G401.6 (cell line): ENCODE results near the gene ASMT.
"Not testable (repeated sequence)": the region's sequence is repeated elsewhere in the genome, so short reads cannot be mapped to it uniquely, and the experiment has no call there.

Experiments
- FAIRE-seq: peaks from 2 replicates; lab custom pipeline; 2012; peaks lifted over from hg19 to GRCh38; lab: Jason Lieb, UNC

The ASMT gene

DNA sequence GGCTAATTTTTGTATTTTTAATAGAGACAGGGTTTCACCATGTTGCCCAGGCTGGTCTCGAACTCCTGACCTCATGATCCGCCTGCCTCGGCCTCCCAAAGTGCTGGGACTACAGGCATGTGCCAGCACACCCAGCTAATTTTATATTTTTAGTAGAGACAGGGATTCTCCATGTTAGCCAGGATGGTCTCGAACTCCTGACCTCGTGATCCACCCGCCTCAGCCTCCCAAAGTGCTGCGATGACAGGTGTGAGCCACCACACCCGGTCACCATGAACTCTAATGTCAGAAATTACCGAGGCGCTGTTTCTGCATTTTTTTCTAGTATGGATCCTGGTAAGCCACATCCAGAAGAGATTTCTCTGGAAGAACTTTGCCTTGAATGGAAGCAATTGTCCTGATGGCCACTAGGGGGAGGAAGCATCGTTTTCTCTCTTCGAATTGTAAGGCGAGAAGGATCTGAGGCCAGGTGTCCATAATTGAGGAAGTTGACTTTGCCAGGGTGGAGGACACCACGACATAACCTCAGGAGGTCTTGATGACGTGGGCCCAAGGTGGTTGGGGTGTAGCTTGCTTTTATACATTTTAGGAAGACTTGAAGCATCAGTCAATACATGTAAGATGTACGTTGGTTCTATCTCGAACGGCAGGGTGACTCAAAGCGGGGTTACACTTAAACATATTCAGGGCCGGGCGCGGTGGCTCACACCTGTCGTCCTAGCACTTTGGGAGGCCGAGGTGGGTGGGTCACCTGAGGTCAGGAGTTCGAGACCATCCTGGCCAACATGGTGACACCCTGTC lies 37.4 kb downstream of the ASMT start:
- FAIRE-seq = peak; percentile 69

DNA sequence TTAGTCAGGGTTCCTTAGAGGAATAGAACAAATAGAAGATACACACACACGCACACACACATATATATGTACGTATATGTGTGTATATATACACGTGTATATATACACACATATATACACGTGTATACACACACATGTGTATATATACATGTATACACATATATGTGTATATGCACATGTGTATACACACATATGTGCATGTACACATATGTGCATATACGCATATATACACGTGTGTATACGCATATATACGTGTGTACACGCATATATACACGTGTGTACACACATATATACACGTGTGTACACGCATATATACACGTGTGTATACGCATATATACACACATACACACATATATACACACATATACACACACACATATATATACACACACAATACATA lies 41.5 kb downstream of the ASMT start:
- FAIRE-seq = no peak

DNA sequence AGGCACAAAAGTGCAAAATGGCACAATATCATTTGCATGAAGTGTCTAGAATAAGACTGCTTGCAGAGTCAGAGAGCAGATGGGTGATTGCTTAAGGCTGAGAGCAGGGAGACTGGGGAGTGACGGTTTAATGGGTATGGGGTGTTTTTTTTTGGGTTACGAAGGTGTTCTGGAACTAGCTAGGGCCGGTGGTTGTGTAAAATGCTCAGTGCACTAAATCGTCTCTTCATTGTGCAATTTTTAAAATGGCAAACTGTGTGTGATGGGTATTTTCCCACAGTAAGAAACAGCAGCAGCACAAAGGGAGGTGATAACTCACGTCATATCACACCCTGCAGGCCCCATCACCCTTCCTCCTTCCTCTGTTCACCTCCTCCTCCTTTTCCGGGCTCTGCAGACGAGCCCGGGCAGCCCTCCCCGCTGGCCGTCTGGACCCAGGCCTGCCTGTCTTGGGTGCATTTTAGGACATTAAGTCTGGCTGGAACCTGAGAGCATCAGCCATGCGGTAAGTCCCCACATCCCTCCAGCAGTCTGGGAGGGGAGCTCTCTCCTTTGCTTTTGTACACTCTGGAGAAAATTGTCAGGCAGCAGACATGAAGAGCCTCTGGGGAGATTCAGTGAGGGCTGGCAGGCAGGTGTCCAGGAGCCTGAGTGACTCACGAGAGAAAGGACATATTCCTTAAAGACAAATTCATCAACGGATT lies 42.7 kb downstream of the ASMT start:
- FAIRE-seq = no peak

DNA sequence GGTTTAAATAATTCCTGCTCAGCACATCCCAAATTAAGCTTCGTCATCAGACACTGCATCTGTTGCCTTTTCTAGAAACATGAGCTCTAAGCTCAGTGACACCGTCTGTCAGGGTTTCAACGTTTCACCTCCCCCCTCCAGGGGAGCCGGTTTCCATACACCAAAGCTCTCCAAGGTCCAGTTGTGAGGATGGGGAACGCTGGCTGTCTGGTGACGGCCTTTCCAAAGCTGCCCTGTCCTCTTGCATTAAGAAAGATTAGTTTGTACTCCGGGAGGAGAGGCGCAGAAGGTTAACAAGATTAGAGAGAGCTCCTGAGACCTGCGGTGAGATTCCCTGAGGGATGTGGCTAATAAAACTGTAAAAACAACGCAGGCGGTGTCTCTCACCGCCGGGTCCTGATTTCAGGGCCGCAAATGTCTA lies 43.2 kb downstream of the ASMT start:
- FAIRE-seq = no peak

DNA sequence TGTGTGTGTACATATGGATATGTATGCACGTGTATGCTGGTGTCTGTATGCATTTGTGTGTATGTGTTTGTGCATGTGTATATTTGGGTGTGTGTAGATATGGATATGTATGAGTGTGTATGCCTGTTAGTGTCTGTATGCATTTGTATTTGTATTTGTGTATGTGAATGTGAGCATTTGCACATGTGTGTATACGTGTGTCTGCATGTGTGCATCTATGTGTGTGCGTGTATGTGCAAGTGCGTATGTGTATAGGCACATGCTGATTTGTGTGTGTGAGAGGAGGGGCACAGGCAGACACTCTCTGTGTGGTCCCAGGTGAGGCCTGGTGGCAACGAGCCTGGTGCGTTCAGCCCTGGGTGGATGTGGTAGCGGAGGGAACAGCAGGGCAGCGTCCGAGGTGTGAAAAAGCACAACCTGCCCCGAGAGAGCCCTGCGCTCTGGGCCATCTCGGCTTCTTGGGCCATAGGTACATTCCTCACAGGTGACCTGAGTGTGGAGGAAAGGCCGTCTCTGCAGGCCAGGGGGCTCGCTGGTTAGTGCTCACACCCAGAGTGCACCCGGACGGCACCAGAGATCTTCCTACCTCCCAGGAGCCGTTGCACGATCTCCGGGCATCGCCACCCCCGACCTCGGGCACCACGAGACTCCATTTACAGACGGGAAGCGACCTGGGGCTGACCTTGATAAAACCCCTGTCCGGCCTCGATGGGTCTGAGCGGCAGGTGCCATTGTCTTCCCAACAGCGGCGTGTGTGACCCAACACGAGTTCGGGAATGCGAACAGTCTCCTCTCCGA lies 45.0 kb downstream of the ASMT start:
- no peak for FAIRE-seq

DNA sequence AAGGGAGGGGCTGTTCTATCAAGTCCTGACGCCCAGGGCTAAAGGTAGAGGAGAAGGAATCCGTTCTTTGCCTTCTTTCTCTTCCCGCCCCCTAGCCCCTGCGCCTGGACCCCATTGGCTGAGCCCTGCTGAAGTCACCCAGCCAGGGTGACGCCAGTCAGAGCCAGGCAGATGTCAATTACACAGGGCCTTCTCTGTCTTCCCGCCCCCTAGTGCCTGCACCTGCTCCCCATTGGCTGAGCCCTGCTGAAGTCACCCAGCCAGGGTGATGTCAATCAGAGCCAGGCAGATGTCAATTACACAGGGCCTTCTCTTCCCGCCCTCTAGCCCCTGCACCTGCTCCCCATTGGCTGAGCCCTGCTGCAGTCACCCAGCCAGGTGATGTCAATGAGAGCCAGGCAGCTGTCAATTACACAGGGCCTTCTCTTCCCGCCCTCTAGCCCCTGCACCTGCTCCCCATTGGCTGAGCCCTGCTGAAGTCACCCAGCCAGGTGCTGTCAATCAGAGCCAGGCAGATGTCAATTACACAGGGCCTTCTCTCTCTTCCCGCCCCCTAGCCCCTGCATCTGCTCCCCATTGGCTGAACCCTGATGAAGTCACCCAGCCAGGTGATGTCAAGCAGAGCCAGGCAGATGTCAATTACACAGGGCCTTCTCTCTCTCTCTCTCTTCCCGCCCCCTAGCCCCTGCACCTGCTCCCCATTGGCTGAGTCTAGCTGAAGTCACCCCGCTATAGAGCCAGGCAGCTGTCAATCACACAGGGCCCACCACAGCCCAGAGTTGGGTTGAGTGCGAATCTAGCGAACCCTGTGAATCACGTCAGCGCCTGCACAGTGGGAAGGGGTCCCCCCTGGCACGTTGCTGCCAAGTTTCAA lies 46.4 kb downstream of the ASMT start:
- FAIRE-seq = no peak

DNA sequence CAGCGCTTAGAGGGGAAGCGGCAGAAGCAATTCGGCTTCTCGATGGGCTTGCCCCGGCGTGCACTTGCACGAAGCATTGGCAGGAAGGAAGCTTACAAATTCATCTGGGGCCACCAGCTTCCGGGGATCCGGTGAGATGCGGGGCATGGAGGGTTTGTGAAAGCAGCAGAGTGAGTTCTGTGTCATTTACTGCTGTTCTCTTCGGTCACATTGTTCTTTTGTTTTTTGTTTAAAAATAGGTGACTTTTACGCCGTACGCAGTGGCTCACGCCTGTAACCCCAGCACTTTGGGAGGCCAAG lies 47.0 kb downstream of the ASMT start:
- FAIRE-seq = no peak

DNA sequence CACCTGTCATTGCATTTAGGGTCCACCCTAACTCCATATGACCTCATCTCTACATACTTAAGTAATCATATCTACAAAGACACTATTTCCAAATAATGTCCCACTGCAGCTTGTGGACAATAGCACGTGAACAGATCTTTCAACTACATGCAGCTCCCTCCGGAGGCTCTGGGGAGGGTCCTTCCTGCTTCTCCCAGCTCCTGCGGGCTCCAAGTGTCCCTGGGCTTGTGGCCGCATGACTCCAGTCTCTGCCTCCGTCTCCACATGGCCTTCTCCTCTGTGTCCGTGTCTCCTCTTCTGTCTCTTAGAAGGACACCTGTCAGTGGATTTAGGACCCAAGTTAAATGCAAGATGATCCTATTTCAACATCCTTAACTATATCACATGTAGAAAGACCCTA lies 52.7 kb downstream of the ASMT start:
- no peak for FAIRE-seq

DNA sequence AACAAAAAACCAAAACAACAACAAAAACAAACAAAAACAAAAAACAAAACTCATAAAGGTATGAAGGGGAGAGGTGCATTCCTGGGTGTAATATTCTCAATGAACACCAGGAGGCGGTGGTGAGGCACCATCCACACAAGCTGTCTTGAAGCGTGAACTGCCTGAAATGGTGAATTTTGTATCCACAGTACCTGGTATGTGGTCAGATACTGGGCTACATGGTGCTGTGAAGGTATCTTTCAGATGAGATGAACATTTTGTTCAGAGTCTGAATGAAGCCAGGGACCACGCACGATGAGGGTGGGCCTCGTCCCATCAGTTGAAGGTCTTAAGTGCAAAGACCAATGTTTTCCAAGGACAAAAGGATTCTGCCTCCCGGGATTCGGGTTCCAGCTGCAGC lies 58.5 kb downstream of the ASMT start:
- FAIRE-seq = peak; percentile 54

DNA sequence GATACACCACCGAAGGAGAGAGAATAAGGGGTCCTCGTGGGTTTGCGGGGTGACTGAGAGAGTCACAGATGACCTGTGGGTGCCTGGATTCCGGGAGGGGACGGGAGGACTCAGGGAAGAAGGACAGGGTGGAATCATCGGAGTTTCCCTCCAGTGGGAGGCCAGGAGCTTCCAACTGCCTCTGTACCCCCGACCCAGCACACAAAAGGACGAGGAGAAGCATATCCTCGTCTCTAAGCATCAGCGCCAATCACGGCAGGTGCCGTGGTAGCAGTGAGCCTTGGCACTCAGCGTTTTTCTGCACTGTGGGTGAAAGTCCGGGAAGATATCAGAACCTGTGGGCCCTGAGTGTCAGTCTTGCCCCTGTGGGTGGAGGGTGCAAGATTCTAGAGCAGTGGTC lies 62.0 kb downstream of the ASMT start:
- no peak for FAIRE-seq

DNA sequence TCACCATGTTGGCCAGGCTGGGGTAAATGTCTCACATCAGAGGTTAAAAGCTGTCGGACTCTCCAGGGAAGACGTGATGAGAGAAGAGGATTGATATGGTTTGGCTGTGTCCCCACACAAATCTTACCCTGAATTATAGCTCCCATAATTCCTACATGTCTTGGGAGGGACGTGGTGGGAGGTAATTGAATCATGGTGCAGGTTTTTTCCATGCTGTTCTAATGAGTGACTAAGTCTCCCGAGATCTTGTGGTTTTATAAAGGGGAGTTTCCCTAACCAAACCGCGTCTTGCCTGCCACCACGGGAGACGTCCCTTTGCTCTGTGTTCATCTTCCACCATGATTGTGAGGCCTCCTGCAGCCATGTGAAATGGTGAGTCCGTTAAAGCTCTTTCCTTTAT lies 64.4 kb downstream of the ASMT start:
- no peak for FAIRE-seq

DNA sequence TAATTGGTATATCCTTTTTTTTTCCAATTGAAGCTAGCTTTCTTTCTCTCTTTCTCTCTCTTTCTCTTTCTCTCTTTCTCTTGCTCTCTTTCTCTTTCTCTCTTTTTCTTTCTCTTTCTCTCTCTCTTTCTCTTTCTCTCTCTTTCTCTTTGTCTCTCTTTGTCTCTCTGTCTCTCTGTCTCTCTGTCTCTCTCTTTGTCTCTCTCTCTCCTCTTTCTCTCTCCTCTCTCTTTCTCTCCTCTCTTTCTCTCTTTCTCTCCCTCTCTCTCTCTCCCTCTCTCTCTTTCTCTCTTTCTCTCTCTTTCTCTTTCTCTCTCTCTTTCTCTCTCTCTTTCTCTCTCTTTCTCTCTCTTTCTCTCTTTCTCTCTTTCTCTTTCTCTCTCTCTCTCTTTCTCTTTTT lies 66.6 kb downstream of the ASMT start:
- no peak for FAIRE-seq

DNA sequence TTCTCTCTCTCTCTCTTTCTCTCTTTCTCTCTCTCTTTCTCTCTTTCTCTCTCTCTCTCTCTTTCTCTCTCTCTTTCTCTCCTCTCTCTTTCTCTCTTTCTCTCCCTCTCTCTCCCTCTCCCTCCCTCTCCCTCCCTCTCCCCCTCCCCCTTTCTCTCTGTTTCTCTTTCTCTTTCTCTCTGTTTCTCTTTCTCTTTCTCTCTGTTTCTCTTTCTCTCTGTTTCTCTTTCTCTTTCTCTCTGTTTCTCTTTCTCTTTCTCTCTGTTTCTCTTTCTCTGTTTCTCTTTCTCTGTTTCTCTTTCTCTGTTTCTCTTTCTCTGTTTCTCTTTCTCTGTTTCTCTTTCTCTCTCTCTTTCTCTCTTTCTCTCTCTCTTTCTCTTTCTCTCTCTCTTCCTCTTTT lies 67.0 kb downstream of the ASMT start:
- not testable (repeated sequence) for FAIRE-seq

DNA sequence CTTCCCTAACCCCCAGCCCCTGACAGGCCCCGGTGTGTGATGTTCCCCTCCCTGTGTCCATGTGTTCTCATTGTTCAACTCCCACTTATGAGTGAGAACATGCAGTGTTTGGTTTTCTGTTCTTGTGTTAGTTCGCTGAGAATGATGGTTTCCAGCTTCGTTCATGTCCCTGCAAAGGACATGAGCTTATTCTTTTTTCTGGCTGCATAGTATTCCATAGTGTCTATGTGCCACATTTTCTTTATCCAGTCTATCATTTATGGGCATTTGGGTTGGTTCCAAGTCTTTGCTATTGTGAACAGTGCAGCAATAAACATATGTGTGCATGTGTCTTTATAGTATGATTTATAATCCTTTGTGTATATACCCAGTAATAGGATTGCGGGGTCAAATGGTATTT lies 67.6 kb downstream of the ASMT start:
- not testable (repeated sequence) for FAIRE-seq

DNA sequence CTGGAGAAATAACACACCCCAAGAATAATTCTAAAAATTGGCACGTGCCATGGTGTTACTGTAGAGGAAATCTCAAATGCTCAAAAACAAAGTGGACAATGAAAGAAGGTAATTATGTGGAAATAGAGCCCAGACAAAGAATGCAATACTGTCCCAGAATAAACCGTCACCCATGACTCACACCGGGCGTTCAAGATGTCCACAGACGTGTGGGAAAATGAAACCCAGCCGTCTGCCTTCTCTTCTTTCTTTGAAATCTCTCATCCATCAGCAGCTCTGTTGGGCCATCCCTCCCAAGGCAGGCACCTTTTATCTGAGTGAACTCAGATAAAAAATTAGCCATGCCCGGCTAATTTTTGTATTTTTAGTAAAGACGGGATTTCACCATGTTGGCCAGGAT lies 70.0 kb downstream of the ASMT start:
- not testable (repeated sequence) for FAIRE-seq

DNA sequence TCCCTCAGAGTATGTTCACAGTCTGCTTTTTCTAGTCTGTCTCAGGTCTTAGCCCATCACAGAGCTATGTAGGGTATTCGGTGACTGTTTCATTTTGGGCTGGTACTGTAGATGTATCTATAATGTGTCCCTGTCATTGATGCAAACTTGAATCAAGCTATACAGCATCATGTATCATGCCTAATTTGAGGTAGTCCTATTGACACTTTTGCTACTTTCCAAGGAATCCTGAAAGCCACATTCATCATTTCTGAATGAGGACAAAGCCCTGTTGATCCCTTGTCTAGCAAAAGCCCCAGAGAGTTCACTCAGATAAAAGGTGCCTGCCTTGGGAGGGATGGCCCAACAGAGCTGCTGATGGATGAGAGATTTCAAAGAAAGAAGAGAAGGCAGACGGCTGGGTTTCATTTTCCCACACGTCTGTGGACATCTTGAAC lies 70.6 kb downstream of the ASMT start:
- FAIRE-seq = not testable (repeated sequence)

DNA sequence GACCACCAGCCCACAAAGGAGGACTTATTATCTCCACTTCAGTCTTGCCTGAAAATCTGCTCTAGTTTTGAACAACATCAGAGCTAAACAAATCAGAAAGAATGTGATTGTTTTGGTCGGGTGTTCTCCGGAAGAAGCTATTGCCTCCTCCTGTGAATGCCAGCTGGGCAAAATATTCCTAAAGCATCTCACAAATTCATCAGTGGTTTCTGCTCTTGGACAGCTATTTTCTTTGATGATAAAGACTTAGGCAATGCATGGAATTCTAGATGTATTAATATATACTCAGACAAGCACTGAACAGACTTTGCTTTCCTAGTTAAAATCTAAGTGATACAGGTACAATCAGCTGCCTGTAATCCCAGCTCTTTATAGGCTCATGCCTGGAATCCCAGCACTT lies 71.8 kb downstream of the ASMT start:
- no peak for FAIRE-seq
